ENCODE measurements around the gene FBXL16.

FBXL16 gene

DNA sequence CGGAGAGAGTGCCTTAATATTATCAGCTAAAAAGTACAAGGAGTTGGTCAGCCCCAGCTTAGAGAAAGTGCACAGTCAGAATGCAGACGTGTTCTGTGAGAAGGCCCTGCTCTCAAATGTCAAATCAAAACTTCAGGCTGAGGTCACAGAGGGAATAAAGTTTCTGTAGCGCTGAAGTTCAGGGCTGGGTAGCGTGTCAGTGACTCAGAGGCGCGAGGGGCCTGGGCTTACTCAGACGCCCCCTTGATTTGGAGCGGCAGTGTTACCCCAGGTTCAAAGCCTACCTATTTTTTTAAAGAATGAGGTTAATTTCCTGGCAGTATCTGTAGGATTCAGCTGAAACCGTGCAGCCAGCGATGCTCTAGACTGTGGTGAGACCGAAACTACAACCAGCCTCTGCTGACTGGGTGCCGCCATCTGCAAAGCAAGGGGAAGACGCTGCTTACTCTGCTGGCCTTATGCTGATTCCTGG lies 30.4 kb upstream of the FBXL16 start:
- FAIRE-seq (no peak), DNase-seq (ENCODE audit: low spot score) (no peak)

DNA sequence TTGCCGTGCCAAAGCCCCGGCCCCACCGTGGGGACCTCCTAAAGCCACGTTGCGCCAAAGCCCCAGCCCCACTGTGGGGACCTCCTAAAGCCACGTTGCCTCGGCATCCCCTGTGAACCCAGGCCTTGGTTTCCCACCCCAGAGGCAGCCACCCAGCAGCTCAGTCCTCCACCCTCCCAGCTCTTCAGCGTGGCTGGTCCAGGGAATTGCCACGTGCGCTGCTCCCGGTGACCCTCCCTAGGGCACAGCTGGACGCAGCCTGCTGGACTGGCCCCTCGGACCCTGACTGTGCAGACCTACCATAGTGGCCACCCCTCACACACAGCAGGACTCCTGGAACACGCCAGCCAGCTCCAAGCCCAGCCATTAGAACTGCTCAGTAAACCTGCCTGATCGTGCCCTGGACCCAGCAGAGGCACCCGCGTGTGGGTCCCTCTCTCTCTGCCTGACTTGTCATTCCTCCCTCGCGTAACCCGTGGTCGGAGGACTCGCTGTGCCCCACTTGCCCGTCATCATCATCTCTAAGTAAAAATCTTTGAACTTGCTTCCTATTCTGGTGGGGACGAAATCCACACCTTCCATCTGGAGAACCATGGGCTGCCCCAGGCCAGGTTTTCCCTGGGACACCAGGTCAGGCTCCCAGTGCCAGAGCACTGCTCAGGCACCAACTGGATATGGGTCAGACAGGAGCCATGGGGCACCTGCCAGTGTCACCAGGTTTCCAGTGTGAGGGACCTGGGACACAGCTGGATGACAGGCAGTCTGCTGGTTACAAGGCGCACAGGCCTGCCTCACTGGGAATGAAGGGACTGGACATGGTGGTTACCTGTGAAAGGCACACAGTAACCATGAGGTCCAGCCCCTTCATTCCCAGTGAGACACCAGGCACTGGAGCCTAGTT lies 29.6 kb upstream of the FBXL16 start:
- FAIRE-seq (no peak), DNase-seq (ENCODE audit: low spot score) (no peak)

DNA sequence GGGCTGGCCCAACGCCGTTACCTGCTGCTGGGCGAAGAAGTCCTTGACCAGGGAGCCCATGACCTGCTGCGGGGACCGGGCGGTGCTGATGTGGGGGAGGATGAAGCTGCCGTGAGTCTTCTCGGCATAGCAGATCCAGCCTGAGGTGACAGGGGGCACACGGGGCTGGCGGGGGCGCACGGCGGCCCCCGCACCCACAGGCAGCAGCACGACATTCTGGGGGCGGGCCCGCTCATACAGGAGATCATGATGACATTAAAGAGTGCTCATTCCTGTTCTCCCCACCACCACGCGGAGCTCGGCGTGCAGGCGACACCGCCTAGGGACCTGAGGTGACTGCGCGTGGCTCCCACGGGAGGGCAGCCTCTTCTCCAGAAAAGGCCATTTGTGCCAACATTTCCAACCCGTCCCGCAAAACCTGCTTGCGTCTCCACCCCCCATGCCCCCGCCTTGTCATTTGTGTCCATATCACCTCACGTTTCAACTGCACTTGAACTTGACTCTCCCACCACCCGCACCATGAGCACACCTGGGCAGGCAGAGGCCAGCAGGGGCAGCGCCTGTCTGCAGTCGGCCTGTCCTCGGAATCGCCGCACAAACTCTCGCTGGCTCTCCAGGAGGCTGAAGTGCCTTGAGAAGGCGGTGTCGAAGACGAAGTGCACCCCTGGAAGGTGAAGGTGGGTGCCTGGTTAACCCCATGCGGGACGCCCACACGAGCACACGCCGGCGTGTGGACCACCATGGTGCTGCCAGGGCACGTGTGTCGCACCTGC lies 28.8 kb upstream of the FBXL16 start:
- no peak for DNase-seq (ENCODE audit: low spot score)

DNA sequence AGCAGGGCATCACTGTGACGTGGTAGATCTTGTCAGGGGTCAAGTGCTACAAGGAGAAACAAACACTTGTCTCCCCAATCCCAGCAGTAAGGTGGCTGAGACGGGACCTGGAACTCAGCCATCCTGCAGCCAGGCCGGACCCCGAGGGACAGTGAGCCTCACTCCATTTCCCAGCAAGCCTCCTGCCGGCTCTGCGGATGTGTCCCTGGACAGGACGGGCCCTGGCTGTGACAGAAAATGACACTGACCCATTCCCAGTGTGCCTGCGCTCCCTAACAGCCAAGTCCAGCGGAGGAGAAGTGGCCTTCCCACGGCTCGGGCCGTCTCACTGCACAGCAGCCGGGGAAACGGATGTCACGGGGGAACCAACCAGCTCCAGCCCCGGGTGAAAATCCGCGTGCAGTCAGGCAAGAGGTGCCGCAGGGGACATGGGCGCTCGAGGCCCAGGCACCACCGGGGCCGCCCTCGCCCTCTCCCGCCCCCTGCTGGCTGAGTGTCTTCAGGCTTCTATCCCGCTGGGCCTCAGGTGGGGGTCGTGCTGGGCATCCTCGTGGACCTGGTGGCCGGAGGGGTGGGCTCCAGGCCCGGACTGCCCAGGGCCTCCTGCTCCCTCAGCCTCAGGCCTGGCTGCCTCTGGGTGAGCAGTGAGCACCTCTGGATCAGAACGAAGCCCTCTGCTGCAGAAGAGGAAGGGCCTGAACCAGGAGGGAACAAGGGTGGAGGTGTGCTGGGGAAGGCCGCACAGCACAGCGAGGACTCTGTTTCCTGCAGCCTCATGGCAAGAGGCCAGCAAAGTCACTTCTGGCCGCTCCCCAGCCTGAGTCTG lies 28.0 kb upstream of the FBXL16 start:
- no peak for FAIRE-seq
- DNase-seq (ENCODE audit: low spot score): no peak

More for the DNA sequence above, 28.8 kb upstream of the FBXL16 start:
- FAIRE-seq: no peak

DNA sequence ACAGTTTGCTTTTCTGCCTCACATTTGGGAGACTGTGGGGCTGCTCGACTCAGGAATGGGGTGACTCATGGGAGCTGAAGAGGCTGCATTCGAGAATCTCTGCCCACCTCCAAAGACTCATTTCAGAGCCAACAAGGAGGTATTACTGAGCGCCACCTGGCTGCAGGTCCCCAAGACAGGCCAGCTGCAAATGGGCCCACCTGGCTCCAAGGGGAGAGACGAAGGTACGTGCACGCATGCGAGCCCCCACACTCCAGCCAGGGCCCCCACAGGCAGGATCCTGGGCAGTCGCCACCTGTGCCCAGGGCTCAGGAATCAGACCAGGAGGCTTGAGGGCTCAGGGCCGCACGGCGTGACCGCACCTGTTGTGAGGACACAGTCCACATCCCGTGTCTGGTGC lies 27.3 kb upstream of the FBXL16 start:
- FAIRE-seq: no peak
- no peak for DNase-seq (ENCODE audit: low spot score)

DNA sequence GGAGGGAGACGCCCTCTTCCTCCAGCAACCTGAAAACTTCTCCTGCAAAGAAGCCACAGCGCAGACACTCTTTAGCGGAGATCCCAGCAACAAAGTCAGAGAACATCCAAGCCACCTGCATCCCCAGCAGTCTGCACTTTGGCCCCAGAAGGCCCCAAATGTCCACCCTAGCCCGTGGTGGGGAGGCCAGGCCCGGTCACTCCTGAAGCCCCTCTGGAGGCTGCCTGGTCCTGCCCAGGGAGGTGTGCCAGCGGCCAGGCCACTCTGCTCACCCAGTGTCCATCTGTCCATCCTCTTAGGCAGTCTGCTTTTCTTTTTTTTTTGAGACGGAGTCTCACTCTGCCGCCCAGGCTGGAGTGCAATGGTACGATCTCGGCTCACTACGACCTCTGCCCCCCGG lies 26.7 kb upstream of the FBXL16 start:
- FAIRE-seq: no peak
- no peak for DNase-seq (ENCODE audit: low spot score)

DNA sequence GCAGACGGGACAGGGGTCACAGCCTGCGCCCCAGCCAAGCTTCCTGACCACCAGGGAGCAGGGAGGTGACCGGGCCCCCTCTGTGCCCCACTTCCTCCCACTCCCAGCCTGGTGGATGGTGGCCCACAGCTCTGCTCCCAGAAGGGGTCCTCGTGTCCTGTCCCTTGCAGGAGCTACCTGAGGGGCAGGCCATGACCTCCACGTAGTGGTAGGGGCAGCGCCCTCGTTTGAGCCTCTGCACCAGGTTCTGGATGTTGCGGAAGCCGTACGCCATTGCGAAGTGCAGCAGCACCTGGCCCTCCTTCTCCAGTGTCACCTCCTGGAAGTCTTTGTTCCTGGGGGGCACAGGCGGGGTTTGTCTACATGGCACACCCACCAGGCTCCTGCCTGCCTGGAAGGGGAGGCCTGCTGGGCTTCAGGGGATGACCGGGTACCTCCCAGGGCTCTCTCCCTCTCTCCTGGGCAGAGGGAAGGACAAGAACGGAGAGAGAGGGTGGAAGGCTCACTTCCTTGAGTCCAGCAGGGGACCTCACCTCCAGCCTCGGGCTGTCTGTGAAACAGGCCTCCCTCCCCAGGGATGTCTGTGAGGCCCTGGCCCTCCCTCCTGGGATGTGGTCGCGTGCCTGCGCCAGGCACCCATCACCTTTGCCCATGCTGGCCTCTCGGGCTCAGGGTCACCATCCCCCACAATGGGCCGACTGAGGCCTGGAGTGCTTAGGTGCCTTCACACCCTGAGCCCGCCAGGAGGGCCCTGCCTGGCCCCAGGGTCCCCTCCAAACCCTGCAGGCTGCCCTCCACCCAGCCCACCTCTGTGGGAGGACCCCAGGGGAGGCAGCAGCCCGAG lies 25.3 kb upstream of the FBXL16 start:
- DNase-seq (ENCODE audit: low spot score) (no peak), FAIRE-seq (no peak)

DNA sequence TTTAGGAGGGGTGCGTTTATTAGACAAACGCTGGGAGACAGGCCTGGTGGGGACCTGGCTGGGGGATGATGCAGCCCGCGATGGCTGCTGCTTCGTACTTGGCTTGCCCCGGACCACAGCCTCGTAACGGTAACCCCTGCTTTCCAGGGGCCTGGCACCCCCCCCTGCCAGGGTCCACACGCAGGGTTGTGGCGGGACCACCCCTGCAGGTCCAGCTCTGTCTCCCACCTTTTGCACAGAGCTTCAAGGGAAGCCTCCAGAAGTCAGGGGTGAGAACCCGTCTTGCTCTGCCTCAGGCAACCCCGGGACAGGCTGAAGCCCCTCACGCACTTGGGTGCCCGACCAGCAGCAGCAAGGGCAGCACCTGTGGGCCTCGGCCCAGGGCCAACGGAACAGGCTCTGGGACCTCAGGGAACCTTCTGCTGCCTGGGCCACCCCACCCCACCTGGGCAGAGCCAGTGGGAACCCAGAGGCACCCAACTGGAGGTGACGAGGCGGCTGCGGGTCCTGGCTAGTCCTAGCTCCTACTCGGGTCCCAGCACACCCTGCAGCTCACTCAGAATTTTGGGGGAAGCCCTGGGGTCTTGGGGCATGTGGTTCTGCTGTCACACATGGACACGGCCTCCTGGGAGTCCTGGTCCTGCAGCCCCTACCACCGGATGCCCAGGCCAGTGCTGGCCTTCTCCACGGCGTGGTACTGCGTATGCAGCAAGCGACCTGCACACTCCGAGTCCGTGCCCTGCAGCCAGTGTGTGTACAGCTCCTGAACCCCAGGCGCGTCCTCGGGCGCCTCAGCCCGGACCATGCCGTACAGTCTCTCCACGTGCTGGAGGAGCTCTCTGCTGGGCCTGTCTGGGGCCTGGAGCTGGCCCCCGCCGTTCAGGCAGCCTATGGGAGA lies 24.4 kb upstream of the FBXL16 start:
- DNase-seq (ENCODE audit: low spot score): no peak
- FAIRE-seq: no peak

DNA sequence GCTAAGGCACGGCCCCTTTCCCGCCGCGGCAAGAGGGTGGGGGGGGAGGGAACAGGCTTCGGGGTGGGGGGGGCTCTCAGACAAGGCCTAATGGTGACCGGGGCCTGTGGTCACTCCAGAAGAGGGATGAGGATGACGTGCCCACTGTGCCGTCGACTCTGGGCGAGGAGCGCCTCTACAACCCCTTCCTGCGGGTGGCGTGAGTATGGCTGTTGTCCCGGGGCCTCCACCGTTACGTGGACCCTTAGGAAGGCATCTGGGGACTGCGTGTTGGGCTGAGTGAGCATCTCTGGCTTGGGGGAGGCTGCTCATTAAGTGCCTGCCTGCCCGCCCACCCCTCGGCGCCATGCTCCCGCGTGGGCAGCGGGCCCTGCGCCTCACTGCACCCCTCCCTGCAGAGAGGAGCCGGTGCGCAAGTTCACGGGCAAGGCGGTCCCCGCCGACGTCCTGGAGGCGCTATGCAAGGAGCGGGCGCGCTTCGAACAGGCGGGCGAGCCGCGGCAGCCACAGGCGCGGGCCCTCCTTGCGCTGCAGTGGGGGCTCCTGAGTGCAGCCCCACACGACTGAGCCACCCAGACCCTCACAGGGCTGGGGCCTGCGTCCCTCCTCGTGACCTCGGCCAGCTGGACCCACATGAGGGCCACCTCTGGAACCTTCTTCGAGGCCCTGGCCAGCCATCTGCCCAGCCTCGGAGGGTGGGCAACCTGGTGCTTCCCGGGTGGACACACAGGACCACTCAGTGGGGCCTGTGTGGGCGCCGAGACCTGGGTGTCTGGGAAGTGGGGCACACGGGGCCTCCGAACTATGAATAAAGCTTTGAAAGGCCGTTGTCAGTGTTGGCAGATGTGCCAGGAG lies 23.5 kb upstream of the FBXL16 start:
- FAIRE-seq (no peak), DNase-seq (ENCODE audit: low spot score) (no peak)

DNA sequence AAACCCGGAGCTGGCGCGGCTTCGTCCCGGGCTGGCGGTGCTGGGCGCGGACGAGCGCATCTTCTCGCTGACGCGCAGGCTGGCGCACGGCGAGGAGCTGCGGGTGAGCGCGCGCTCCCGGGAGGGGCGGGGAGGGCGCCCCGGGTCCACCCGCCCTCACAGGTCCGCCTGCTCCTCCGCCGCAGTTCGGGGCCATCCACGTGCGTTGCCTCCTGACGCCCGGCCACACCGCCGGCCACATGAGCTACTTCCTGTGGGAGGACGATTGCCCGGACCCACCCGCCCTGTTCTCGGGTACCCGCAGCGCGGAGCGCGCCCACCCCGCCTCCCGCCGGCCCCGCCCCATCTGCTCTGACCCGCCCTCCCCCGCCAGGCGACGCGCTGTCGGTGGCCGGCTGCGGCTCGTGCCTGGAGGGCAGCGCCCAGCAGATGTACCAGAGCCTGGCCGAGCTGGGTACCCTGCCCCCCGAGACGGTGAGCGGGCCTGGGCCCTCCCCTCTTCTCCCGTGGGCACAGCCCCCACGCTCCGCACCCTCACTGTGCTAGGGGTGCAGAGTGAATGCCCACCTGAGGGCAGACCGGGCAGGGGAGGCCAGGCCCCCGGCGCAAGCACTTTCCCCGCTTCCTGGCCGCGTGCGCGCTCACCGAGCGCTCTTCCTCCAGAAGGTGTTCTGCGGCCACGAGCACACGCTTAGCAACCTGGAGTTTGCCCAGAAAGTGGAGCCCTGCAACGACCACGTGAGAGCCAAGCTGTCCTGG lies 22.7 kb upstream of the FBXL16 start:
- FAIRE-seq: peak; percentile 85
- DNase-seq (ENCODE audit: low spot score): peak; percentile 88

DNA sequence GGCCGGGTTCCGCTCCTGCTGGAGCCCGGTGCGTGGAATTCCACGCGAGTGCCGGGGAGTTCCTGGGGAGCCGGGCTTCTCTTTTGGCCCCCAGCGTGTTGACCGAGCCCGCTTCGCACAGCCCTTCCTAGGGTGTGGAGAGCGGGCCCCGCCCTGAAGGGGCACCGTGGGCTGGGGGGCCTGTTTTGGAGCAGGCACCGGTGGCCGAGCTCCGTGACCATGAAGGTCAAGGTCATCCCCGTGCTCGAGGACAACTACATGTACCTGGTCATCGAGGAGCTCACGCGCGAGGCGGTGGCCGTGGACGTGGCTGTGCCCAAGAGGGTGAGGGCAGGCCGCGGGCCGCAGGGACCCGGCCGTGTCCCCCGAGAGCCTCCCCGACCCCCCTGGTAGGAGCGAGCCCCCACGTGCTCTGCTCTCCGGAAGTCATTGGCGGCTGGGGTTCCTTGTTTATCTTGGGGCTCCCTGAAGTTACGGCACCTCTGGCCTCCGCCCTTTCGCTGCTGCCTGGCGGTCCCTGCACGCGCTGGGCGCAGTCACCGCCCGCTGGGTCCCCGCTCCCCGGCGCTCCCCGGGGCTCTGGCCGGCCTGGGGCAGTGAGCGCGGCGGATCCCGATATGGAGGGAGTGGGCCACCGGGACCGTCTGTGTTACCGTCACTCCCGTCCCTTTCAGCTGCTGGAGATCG lies 21.8 kb upstream of the FBXL16 start:
- DNase-seq (ENCODE audit: low spot score): no peak

DNA sequence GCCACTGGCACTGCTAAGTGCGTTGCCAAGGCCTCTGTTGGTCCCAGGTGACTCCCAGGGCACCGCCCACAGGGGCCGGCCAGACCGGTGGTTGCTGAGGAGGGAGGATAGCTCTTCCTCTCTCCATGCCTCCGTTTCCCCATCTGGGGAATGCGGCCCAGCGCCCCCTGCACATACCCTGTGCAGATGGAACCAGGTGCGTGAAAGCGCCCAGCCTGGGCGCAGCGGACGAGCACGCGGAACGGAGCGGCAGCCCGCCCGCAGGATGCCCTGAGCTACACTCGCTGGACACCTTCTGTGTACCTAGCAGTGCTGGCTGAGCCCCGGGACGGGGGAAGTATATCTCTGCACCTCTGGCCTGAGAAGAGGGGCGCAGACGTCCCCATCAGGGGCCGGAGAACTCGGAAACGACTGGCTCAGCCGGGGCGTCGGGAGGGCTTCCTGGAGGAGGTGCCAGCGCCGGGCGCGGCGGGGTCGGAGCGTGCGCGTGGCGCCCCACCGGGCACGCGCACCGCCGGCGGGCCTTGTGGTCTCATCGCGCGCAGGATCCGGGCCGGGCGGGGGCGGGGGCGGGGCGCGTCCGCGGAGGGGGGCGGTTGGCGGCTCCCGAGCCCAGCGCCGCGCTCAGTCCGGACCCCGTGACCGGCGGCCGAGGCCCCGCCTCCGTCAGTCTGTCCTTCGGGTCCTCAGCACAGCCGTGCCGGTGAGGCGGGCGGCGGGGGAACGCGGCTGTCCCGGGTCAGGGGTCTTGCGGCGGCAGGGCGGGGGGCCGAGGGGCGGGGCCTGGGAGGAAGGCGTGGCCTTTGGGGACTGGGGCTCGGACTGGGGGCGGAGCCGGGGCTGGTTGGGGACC lies 21.1 kb upstream of the FBXL16 start, which contains the start of the genes CCDC78 and HAGHL:
CCDC78 (minus strand) TSS at position 6 of the 853 bp plus-strand sequence. CDS start 76 bp downstream, outside the sequence.
HAGHL (plus strand) TSS at position 669 of the 853 bp plus-strand sequence. CDS start 404 bp downstream, outside the sequence.
- FAIRE-seq (peak; percentile 17), DNase-seq (ENCODE audit: low spot score) (peak; percentile 78)

More for the DNA sequence above, 21.8 kb upstream of the FBXL16 start:
- peak; percentile 5 for FAIRE-seq

DNA sequence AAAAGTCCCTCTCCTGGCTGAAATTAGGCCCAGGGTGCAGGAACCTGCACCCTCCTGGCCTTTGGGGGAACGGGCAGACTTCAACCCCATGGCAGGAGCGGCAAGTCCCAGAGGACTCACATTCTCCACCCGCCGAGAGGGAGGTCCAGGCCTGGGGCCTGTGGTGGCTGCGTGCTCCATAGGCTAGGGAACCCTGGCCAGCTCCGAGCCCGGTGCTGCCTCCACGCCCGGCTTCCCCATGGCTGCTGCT lies 20.5 kb upstream of the FBXL16 start:
- DNase-seq (ENCODE audit: low spot score) (no peak), FAIRE-seq (no peak)

DNA sequence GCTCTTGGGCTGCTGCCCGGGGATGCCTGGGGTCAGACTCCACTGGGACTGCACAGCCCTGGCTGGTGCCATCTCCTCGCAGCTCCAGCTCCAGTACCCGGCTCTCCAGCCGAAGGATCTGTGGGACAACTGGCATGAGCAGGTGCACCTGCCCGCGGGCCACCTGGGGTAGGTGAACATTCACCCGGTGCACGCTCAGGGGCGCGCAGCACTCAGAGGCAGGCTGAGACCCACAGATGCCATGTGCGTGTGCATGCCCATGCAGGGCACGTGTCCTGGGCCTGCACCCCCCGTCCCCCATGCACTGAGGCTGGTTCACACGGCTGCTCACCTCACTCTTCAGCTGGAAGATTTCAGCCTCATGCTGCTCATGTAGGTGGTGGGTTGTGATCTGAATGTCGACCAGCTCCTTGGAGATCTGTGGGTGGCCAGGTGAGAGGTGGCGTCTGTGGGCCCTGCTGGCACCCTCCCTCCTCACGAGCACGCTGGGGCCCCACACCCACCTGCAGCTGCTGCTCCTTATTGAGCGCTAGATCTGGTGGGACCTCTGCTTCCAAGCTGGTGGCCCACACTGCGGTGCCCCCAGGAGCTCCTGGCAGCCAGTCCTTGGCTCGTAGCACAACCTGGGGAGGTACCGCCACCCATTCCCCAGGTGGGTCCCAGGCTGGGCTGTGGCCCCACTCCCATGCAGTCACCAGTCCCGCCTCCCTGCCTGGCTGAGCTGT lies 20.0 kb upstream of the FBXL16 start:
- DNase-seq (ENCODE audit: low spot score) (no peak), FAIRE-seq (no peak)

DNA sequence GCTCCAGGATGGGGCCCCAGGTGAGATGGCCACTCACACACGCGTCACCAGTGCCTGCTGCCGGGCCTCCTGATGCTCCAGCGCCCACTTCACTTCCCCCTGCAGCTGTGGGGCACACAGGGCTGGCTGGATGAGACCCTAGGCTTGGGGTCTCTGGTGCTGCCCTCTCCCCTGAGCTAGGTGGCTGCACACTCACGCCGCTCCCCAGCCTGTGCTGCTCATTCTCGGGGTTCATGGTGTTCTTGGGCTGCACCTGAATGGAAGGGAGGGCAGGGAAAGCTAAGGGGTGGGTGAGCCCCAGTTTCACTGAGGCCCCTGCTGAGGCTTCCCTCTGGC lies 19.4 kb upstream of the FBXL16 start:
- DNase-seq (ENCODE audit: low spot score) (no peak), FAIRE-seq (no peak)
